HCEC 1CT (cell line): ENCODE measurements around the gene DSCAML1.

ENCODE experiments used
- DNase-seq: peaks from one replicate; pipeline ENCODE4 v3.0.0-alpha.2; 2017

DSCAML1 gene

DNA sequence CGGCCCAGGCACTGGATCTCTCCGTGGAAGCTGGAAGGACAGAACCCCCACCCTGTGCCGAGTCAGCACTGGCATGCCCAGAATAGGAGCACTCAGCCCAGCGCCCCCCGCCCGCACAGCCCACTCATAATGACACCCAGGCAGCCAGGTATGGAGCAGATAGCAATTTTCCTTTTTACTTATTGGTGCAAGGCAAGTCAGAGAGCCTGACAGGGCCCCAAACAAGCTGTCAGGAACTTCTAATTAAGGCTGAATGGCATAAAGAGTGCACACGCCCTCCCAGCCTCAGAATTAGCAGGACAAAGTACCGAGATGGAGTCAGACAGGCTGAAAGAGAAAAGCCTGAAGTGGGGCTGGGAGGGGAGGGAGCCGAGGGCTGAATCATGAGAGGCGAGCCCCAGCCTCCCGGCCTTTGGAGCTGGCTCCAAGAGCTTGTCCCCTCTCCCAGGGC lies 76.9 kb downstream of the DSCAML1 start:
- no peak for DNase-seq

DNA sequence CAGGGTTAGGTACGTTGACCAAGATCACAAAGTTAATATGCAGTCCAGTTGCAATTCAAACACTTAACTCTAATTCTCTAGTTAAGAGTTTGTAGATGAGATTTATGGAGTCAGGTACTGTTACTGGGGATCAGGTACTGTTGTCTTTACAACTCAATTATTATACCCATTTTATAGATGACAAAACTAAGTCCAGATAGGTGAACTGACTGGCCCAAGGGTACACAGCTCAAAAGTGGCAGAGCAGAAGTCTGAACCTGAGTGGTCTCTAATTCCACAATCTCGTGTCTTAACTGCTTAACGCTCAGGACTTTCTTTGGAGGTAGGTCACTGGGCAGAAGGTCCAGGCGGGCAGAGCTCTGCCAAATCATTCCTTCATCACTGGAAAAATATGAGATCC lies 77.5 kb downstream of the DSCAML1 start:
- DNase-seq = no peak

- no peak for DNase-seq
Observed at GRCh38 chr11:117717485-117718314, 79.3 kb downstream of the DSCAML1 start.

- DNase-seq = no peak
Observed at GRCh38 chr11:117716521-117717440, 80.2 kb downstream of the DSCAML1 start.

- DNase-seq = no peak
Observed at GRCh38 chr11:117715801-117716200, 81.2 kb downstream of the DSCAML1 start.

GRCh38 chr11:117713538-117713991 lies 83.5 kb downstream of the DSCAML1 start:
- DNase-seq = no peak

DNA sequence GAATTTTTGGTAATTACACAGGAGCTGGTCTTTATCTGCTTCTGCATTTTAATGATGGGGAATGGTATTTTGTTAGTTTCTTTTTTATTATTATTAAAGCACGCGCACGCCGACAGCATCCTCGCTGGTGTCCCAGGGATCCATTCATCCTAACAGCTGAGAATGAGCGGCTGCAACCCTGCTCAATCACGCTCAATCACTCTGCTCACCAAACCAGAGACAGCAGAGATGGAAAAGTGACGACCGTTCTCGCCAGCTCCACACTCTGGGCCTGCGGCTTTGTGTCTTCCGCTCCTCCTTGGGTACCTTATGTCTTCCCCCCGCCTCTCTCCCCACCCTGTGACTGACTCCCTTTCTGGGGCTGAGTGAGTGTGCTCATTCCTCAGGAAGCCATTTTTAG lies 84.5 kb downstream of the DSCAML1 start:
- DNase-seq = no peak

- no peak for DNase-seq
Observed at GRCh38 chr11:117711331-117711730, 85.7 kb downstream of the DSCAML1 start.

GRCh38 chr11:117710211-117710610 lies 86.8 kb downstream of the DSCAML1 start:
- no peak for DNase-seq

DNA sequence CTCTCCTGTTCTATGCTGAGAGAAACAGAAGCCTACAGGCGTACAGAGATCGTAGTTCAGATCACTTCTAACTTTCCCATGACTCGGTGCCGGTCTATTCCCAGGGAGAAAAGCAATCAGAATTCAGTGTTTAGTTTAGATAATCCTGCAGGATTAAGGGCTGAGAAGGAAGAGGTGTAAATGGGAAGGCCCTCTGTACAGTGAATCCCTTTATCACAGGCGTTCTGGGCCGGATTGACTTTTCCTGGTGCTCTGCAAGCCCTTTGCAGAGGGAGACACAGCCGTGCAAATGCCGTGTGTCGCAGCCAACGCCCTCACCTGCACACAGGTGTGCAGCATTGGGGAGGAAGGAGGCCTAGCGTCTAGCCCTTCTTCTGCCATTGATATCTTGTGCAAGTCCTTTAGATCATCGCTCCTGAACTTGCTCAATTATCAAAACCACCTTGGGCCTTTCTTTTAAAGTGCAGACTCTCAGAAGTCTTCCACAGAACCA lies 90.6 kb downstream of the DSCAML1 start:
- no peak for DNase-seq

- DNase-seq = no peak
Observed at GRCh38 chr11:117705866-117706265, 91.2 kb downstream of the DSCAML1 start.

DNA sequence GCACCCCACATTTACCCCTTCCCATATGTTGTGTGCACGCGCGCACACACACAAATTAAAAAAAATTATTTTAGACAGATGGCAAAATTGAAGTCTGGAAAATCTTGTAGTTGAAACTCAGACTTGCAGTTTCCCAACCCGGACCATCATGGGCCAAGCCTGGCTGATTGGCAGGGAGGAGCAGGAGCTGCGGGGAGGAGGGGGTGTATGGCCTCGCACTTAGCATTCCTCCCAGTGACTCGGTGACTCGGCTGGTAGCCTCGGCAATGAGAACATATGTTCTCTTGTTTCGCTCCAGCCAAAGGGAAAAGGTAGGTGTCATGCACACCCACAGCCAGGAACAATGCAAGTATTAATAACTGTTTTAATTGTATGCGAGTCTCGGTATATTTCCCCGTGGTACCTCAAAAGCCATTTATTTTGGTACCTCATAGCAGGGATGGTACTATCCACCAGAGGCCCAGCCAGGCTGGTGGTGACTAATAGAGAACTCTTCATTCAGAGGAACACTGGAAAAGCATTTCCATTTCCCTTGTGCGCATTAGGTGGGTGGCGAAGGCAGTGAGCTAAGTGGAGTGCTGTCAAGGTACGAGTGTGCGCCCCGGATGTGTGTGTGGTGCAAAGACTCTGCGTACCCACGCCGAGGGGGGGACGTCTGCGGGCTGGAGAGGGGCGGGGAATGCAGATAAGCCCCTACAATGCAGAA lies 92.5 kb downstream of the DSCAML1 start:
- no peak for DNase-seq

DNA sequence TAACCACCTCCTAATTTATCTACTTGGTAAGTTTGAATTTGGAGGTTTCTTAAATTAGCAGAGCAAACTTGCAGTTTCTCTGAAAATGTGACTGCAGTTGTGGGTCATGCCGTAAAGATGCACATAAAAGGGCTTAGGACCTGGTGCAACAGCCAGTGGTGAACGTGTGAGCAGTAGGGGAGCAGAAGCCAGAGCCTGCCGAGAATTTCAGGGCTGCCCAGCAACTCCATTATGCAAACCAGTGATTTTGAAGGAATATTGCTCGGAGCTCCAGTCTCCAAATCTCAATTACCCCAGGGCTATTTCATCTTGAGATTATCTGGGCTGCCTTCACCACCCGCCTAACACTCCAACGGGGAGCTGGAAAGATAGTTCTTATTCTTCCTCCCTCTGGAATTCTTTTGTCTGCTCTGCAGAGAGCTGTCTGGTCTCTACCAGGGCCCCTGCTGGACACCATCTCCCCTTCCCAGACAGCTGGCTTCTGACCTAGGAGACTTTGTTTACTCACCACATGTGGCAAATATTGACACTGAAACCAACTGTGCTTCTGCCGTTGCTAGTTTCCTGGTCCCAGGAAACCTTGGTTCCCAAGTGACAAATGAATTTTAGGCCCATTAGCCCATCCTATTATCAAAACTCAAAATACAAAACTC lies 93.9 kb downstream of the DSCAML1 start:
- DNase-seq = no peak

- no peak for DNase-seq
Observed at GRCh38 chr11:117701781-117702180, 95.2 kb downstream of the DSCAML1 start.

DNA sequence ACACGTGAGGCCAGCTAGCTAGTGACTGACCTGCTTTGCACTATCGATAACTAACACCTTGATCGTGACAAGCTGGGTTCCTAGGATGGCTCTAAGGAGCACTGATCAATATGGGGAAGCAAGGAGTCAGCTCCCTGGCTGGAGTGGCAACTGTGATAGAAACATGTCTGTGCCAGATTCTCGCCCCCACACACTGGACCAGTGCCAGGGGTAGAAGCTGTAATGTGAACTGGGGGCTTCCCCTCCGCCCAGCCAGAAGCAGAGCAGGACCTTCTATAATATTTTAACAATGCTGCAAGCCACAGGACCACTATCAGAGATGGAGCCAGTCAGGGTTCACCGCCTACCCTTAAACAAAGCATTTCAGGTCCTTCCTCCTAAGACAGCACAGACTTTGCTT lies 96.5 kb downstream of the DSCAML1 start:
- DNase-seq = no peak

DNA sequence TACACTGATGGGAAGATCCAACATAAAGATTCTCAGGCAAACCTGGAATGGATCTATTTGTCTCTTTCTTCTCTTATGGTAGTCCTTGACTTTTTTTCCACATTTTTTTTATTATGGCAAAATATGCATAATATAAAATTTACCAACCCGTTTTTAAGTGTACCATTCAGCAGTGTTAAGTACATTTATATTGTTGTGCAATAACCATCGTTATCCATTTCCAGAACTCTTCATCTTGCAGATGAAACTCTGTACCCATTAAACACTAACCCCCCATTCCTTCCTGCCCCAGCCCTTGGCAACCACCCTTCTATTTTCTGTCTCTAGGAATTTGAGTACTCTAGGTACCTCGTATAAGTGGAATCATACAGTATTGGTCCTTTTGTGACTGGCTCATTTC lies 99.7 kb downstream of the DSCAML1 start:
- no peak for DNase-seq

GRCh38 chr11:117696540-117696939 lies 100.5 kb downstream of the DSCAML1 start:
- no peak for DNase-seq

DNA sequence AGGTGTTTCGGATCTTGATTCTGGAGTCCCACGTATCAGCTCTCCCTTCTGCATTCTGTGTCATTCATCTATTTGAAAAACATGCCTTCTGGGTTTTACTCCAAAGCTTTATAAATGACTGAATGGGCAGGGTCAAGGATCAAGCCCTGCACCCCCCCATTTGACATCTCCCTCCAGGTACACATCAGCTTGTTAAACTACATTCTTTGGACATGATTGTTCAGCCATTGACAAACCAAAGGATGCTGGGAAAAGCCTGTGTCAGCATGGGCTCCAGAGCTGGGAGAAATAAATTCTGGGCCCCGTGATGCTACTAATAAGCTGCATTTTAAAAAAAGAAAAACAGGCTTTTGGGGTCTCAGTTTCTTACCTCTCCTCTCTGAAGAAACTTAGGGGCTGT lies 103.7 kb downstream of the DSCAML1 start:
- no peak for DNase-seq

- DNase-seq = no peak
Observed at GRCh38 chr11:117691516-117691915, 105.5 kb downstream of the DSCAML1 start.

DNA sequence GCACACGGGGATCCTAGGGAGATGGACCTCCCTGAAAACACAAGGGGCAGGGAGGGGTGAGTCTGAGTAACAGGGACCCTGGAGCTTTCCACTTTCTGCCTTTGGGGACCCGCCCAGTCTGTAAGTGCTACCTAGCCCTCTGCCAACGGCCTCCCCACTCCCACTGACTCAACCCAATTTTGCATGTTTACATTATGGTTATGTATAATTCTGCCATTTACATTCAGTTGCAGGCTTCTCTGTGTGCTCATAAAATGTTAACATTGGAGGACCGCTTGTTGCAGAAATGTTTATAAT lies 105.8 kb downstream of the DSCAML1 start:
- no peak for DNase-seq

GRCh38 chr11:117690484-117691217 lies 106.4 kb downstream of the DSCAML1 start:
- DNase-seq = no peak

GRCh38 chr11:117688255-117688797 lies 108.7 kb downstream of the DSCAML1 start:
- DNase-seq = no peak
